ENCODE results near the gene SHB. TPM values are rescaled to one million over a fixed set of nuclear protein-coding genes. Genes with fewer than 3 reads are reported as not detected.
"Not testable (repeated sequence)": the region's sequence is repeated elsewhere in the genome, so short reads cannot be mapped to it uniquely, and the experiment has no call there.

The SHB gene
- total RNA-seq, 8 experiments from 2014 or later, result 2.8 to 12.8 (median 8.7) TPM

DNA sequence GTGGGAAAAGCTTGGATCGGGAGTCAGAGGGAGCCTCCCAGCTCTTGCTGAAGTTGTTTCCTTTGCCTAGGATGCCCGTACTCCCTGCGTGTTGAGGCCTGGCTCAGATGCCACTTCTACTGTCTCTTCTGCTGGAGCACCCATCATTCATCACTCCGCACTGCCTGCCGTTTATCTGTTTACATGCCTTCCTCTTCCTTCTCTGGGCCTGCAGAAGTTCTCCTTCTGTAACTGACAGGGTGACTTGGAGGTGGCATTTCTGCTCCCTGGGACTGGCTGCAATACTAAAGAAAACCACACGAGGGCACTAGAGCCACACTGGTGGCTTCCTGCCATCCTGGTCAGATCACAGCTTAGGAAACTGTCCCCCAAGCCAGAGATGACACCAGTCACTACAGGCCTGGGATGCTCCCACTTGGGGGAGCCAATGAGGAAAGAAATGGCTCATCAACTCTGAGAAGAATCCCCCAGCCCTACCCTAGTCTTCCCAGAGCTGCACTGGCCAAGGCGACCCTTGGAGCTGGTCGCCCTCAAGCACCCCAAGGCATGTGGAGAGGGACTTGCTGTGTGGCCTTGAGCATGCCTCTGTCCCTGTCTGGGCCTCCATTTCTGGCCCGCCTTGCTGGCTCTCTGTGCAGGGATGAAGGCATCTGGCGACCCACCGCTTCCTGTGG is 155.4 kb downstream of the SHB start:
- ATAC-seq (replicated peaks in 6 of 8), result peak; percentile 66 to 98 (median 97)
- WGBS, 10 experiments, result 0 to 100% (median 33%) methylated on average over 1 to 4 of the region's 11 CpGs
- in situ Hi-C loops (cut with MboI; ENCODE audit: low pct_unique_long_range_greater_than_20kb in 2 of 9, low sequenced_read_pairs in 9 of 9, unreplicated experiment in 9 of 9), result loop anchor here in 8 of 9 experiments (10.0 to 25.0 kb wide), 7 partner anchors 149 to 499 kb away; partner anchors contain the start of genes SHB (in 3 of the 8), IGFBPL1 (in 1 of the 8) and POLR1E (in 1 of the 8)
- H3K4me3 ChIP-seq, result no peak overlapping the region
- no peak overlapping the region for H3K27ac ChIP-seq
- H3K4me1 ChIP-seq (replicated peaks in 1 of 2), result peaks cover 14 to 20% of the 10 kb centered on the region in 2 donors

DNA sequence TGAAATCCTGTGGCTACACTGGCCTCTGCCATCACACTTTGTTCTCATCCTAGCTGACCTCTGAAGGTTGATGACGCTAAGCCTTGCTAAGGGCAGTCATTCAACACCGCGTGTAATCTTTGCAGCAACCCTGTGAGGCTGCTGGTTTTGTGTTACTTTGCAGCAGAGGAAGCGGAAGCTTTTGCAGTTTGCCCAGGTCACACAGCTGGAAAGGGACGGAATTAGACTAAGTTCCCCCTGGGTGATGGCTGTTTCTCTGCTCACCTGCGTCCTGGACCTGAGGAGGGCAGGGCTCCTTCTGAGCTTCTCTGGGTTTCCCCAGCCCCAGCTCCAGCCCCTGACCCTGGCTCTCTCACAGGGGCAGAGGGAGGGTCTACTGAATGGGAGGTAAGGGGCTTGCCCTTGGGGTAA is 157.8 kb downstream of the SHB start:
- Histone ChIP-seq H3K4me1 (replicated peaks in 1 of 2) (peaks cover 0 to 3% of the 10 kb centered on the region in 2 donors), H3K27ac (no peak overlapping the region), H3K4me3 (no peak overlapping the region)
- in situ Hi-C loops (cut with MboI; ENCODE audit: low pct_unique_long_range_greater_than_20kb in 2 of 9, low sequenced_read_pairs in 9 of 9, unreplicated experiment in 9 of 9), result loop anchor here in 8 of 9 experiments (10.0 to 25.0 kb wide), 7 partner anchors 151 to 501 kb away; partner anchors contain the start of genes SHB (in 3 of the 8), IGFBPL1 (in 1 of the 8) and POLR1E (in 1 of the 8)
- no peak for ATAC-seq (replicated peaks in 6 of 8)
- 61 to 100% (median 80%) methylated on average over 2 to 4 of the region's 6 CpGs; no CpG with 5 or more reads in 5 of the 10 experiments for WGBS, 10 experiments

DNA sequence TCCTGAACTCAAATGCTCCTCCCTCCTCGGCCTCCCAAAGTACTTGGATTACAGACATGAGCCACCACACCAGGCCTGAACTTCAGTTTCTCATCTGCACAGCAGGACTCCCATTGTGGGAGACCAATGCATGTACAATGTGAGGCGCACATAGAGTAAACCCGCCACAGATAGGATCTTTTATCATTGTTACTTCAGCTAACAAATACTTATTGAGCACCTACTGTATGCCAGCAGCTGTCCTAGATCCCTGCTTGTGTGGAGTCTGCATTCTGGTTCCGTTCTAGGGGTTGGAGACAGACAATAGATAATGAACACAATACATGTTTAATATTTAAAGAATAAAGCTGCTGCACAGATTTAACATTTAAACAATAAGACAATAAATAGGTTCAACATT is 158.8 kb downstream of the SHB start:
- Histone ChIP-seq H3K4me1 (replicated peaks in 1 of 2) (peaks cover 0 to under 1% of the 10 kb centered on the region in 2 donors), H3K4me3 (no peak overlapping the region), H3K27ac (no peak overlapping the region)
- no peak for ATAC-seq (replicated peaks in 6 of 8)
- WGBS, 10 experiments, result 0 to 100% (median 93%) methylated on average over 1 to 4 of the region's 4 CpGs; no CpG with 5 or more reads in 3 of the 10 experiments
- in situ Hi-C loops (cut with MboI; ENCODE audit: low pct_unique_long_range_greater_than_20kb in 2 of 9, low sequenced_read_pairs in 9 of 9, unreplicated experiment in 9 of 9), result loop anchor here in 8 of 9 experiments (10.0 to 25.0 kb wide), 7 partner anchors 152 to 502 kb away; partner anchors contain the start of genes SHB (in 3 of the 8), IGFBPL1 (in 1 of the 8) and POLR1E (in 1 of the 8)

DNA sequence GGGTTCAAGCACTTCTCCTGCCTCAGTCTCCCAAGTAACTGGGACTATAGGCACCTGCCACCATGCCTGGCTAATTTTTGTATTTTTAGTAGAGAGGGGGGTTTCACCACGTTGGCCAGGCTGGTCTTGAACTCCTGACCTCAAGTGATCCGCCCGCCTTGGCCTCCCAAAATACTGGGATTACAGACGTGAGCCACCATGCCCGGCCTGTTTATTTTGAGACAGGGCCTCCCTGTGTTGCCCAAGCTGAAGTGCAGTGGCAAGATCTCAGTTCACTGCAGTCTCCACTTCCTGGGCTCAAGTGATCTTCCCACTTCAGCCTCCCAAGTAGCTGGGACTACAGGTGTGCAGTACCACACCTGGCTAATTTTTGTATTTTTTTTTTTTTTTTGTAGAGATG is 159.2 kb downstream of the SHB start:
- not testable (repeated sequence) for H3K27ac ChIP-seq; ATAC-seq (replicated peaks in 6 of 8); H3K4me1 ChIP-seq (replicated peaks in 1 of 2); H3K4me3 ChIP-seq
- 48 to 100% (median 78%) methylated on average over 1 to 5 of the region's 5 CpGs; no CpG with 5 or more reads in 4 of the 10 experiments for WGBS, 10 experiments
- in situ Hi-C loops (cut with MboI; ENCODE audit: low pct_unique_long_range_greater_than_20kb in 2 of 9, low sequenced_read_pairs in 9 of 9, unreplicated experiment in 9 of 9), result loop anchor here (10.0 to 25.0 kb wide), 7 partner anchors 152 to 502 kb away; partner anchors contain the start of genes SHB (in 3 of the 9), IGFBPL1 (in 1 of the 9) and POLR1E (in 1 of the 9)

DNA sequence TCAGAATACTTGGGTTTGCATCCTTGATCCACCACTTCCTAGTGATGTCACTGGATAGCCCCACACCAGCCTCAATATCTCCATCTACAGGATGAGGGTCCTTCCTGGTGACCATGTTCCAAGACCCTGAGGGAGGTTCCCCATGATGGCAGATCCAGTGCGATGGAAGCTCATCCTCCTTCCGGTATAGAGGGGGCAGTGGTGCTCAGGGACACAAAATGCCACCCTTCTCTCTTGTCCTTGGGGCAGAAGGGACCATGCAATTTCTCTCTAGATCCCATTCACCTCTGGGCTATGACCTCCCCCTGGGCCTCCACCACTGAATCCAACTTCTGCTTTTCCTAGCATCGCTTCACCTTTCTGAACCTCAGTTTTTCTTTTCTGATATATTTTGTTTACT is 159.7 kb downstream of the SHB start:
- no peak for ATAC-seq (replicated peaks in 6 of 8)
- in situ Hi-C loops (cut with MboI; ENCODE audit: low pct_unique_long_range_greater_than_20kb in 2 of 9, low sequenced_read_pairs in 9 of 9, unreplicated experiment in 9 of 9), result loop anchor here in 7 of 9 experiments (10.0 to 25.0 kb wide), 6 partner anchors 153 to 503 kb away; partner anchors contain the start of genes SHB (in 3 of the 7), IGFBPL1 (in 1 of the 7) and POLR1E (in 1 of the 7)
- H3K27ac ChIP-seq, result no peak overlapping the region
- 95 to 100% (median 100%) methylated on average over 1 to 3 of the region's 3 CpGs; no CpG with 5 or more reads in 3 of the 10 experiments for WGBS, 10 experiments
- no peak overlapping the region for H3K4me3 ChIP-seq
- peaks cover 0 to 9% of the 10 kb centered on the region in 2 donors for H3K4me1 ChIP-seq (replicated peaks in 1 of 2)

DNA sequence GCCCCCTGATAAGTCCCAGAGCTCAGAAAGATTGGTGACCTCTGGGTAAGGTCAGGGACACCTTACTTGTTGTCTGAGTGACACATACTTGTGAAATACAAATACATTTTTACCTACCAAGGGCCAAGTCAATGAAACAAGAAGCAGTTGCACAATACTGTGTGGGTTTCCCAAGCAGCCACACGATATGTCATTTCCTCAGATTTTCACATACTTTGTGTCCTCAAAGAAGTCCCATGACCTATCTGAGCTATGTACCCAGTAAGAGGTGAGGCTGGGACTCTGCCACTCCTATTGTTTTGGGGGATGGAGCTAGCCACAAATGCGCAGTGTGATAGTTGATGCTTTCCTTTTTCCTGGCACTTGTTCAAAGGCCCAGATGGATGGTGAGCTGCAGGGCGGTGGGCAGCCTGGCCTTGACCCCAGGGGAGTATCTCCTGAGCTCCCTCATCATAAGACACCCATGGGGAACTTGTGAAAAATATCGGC is 160.3 kb downstream of the SHB start:
- in situ Hi-C loops (cut with MboI; ENCODE audit: low pct_unique_long_range_greater_than_20kb in 2 of 9, low sequenced_read_pairs in 9 of 9, unreplicated experiment in 9 of 9), result loop anchor here in 7 of 9 experiments (10.0 to 25.0 kb wide), 6 partner anchors 154 to 504 kb away; partner anchors contain the start of genes SHB (in 3 of the 7), IGFBPL1 (in 1 of the 7) and POLR1E (in 1 of the 7)
- WGBS, 10 experiments, result 53 to 100% (median 83%) methylated on average over 1 to 4 of the region's 4 CpGs; no CpG with 5 or more reads in 1 of the 10 experiments

DNA sequence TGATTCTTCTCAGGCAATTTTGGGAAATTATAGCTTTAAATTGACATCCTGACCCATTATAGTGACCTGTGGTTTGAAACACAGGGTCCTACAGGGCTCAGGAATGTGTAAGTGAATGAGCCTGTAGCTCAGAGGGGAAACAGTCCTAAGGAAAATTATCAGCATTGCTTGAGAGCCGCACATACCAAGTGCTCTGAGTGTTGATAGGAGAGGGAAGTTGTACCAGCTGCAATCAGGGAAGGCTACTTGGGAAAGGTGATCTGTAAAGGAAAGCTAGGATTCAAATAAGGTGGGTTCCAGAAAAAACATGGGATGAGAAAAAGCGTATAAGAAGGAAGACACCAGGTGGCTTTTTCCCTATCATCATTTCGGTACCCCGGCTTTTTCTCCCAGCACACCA is 160.7 kb downstream of the SHB start:
- no peak overlapping the region for H3K27ac ChIP-seq
- H3K4me1 ChIP-seq (replicated peaks in 1 of 2), result peaks cover 0 to 9% of the 10 kb centered on the region in 2 donors
- no peak overlapping the region for H3K4me3 ChIP-seq
- no peak for ATAC-seq (replicated peaks in 6 of 8)
- WGBS, 10 experiments, result 50 to 100% (median 80%) methylated on average over 1 to 4 of the region's 4 CpGs
- in situ Hi-C loops (cut with MboI; ENCODE audit: low pct_unique_long_range_greater_than_20kb in 2 of 9, low sequenced_read_pairs in 9 of 9, unreplicated experiment in 9 of 9), result loop anchor here in 7 of 9 experiments (10.0 to 25.0 kb wide), 6 partner anchors 154 to 504 kb away; partner anchors contain the start of genes SHB (in 3 of the 7), IGFBPL1 (in 1 of the 7) and POLR1E (in 1 of the 7)

More for the DNA sequence above, 160.3 kb downstream of the SHB start:
- Histone ChIP-seq H3K4me3 (no peak overlapping the region), H3K27ac (no peak overlapping the region), H3K4me1 (replicated peaks in 1 of 2) (peaks cover 0 to 9% of the 10 kb centered on the region in 2 donors)
- no peak for ATAC-seq (replicated peaks in 6 of 8)

DNA sequence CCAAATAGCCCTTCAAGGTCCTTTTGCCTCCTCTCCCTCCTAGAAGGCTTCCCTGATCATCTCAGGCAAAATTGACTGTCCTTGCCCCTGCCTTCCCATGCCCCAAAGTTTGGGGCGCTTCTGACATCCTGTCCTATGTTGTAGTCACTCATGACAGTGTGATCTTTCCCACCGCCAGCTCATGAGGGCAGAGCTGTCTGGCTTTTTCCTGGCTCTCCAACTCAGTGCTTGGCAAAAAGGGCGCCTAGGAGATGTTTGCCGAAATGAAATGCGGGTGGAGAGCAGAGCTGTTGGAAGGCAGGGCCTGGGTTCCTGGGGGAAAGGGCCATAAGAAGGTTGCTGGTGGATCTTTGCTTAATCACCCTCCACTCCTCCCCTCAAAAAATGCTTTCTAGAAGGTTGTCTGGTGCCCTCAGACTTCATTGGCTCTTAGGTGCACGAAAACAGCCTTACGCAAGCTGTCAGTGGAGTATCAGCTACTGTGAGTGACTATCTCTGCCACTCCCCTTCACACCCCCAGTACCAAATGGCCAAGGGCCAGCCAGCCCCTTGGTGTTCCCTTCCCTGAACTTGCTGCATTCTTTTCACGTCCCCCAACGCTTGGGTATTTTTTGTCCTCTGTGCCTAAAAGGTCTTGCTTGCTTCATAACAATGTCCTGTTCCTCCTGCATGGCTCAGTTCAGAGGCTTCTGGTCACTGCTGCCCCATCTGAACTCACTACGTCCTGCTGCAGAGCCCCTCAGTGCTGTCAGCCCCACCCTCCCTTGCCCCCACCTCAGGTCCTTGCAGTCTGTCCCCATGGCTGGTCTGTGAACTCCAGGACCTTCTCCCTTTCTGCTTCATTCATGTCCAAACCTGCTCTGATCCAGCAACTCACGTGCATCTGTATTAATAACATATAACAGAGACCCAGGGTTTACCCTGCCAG is 162.5 kb downstream of the SHB start:
- peaks cover 9 to 12% of the 10 kb centered on the region in 2 donors for H3K4me1 ChIP-seq (replicated peaks in 1 of 2)
- WGBS, 10 experiments, result 0 to 100% (median 80%) methylated on average over 1 to 7 of the region's 11 CpGs
- H3K4me3 ChIP-seq, result no peak overlapping the region
- in situ Hi-C loops (cut with MboI; ENCODE audit: low pct_unique_long_range_greater_than_20kb in 2 of 9, low sequenced_read_pairs in 9 of 9, unreplicated experiment in 9 of 9), result loop anchor here in 7 of 9 experiments (10.0 to 25.0 kb wide), 6 partner anchors 156 to 506 kb away; partner anchors contain the start of genes SHB (in 3 of the 7), IGFBPL1 (in 1 of the 7) and POLR1E (in 1 of the 7)
- H3K27ac ChIP-seq, result no peak overlapping the region
- no peak for ATAC-seq (replicated peaks in 6 of 8)

DNA sequence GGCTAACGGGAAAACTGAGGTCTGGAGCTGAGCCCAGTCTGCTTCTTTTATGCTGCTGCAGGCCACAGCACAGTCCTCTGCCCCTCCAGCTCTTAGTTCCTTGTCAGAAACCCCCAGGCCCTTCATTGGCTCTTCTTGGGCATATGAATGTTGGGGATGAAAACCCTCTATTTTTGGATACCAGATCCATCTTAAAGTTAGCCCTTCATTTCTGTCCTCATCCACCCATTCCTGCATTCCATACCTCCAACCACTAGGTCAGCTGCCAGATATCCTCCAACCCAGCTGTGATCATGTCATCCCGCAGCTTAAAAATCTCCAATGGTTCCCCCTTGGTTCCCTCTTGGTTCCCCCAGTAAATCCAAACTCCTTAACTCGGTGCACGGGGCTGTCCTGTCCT is 163.3 kb downstream of the SHB start:
- in situ Hi-C loops (cut with MboI; ENCODE audit: low pct_unique_long_range_greater_than_20kb in 2 of 9, low sequenced_read_pairs in 9 of 9, unreplicated experiment in 9 of 9), result loop anchor here in 7 of 9 experiments (10.0 to 25.0 kb wide), 6 partner anchors 157 to 507 kb away; partner anchors contain the start of genes SHB (in 3 of the 7), IGFBPL1 (in 1 of the 7) and POLR1E (in 1 of the 7)
- ATAC-seq (replicated peaks in 6 of 8), result no peak
- H3K4me1 ChIP-seq (replicated peaks in 1 of 2), result peaks cover 9 to 12% of the 10 kb centered on the region in 2 donors
- H3K4me3 ChIP-seq, result no peak overlapping the region
- H3K27ac ChIP-seq, result no peak overlapping the region
- WGBS, 10 experiments, result 60 to 100% (median 85%) methylated on average over 1 to 3 of the region's 4 CpGs; no CpG with 5 or more reads in 4 of the 10 experiments

DNA sequence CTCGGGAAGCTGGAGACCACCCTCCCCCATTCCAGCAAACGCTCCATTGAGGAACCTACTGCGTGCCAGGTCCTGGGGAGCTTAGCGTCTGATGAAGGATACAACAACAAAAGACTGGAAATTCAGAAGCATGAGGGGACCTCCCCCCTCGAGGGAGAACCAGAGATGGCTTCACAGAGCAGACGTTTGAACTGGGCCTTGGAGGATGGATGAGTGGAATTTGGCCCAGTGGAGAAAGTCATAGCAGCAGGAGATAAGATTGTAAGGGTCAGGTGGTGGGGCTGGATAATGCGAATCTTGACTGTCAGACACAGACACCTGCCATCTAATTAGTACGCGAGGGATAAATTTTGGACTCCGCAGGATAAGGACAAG is 163.9 kb downstream of the SHB start:
- no peak overlapping the region for H3K27ac ChIP-seq
- no peak for ATAC-seq (replicated peaks in 6 of 8)
- H3K4me3 ChIP-seq, result no peak overlapping the region
- H3K4me1 ChIP-seq (replicated peaks in 1 of 2), result peaks cover 9 to 12% of the 10 kb centered on the region in 2 donors
- in situ Hi-C loops (cut with MboI; ENCODE audit: low pct_unique_long_range_greater_than_20kb in 2 of 9, low sequenced_read_pairs in 9 of 9, unreplicated experiment in 9 of 9), result loop anchor here in 7 of 9 experiments (10.0 to 25.0 kb wide), 6 partner anchors 157 to 507 kb away; partner anchors contain the start of genes SHB (in 3 of the 7), IGFBPL1 (in 1 of the 7) and POLR1E (in 1 of the 7)
- WGBS, 10 experiments, result 74 to 100% (median 95%) methylated on average over 3 to 8 of the region's 10 CpGs; no CpG with 5 or more reads in 1 of the 10 experiments

DNA sequence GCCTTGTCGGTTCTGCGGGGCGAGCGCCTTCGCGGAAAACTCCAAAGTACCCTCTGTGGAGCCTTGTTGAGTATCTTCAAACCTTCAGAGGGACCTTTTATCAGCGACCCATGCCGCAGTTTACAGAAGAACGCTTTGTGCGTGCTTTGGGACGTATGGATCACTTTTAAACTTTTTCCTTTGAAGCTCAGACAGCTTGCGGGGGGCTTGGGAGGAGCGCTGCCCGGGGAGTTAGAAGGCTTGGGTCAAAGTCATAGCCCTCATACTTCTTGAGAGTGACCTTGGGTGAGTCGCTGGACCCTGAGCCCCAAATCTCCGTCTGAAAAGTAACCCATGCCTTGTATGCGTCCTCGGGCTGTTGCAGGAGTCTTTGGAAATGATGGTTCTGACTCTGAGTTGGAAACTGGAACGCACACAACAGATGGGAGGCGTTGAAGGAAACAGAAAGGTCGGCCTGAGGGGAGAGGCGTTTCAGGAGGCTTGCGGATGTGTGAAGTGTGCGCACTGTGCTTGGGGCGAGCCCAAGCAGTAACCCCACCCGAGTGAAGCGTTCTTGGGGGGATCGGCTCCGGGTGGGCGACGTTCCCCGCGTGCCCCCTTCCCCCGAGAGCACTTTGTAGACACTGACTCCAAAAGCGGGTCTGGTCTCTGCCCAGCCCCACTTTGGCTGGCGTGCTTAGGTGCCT is 164.4 kb downstream of the SHB start:
- peak in 3 of 8 experiments; percentile 2 to 12 (median 10) for ATAC-seq (replicated peaks in 6 of 8)
- in situ Hi-C loops (cut with MboI; ENCODE audit: low pct_unique_long_range_greater_than_20kb in 2 of 9, low sequenced_read_pairs in 9 of 9, unreplicated experiment in 9 of 9), result loop anchor here in 7 of 9 experiments (10.0 to 25.0 kb wide), 6 partner anchors 158 to 508 kb away; partner anchors contain the start of genes SHB (in 3 of the 7), IGFBPL1 (in 1 of the 7) and POLR1E (in 1 of the 7)
- 2 to 100% (median 41%) methylated on average over 1 to 29 of the region's 36 CpGs; no CpG with 5 or more reads in 4 of the 10 experiments for WGBS, 10 experiments
- peak overlapping the region; percentile 61 to 98 (median 65) for H3K4me3 ChIP-seq
- H3K27ac ChIP-seq, result peak overlapping the region in 1 of 2 donors; percentile 81
- peaks cover 9 to 12% of the 10 kb centered on the region in 2 donors for H3K4me1 ChIP-seq (replicated peaks in 1 of 2)
